ENCODE data around the gene GCLM.
"Not testable (repeated sequence)": the region's sequence is repeated elsewhere in the genome, so short reads cannot be mapped to it uniquely, and the experiment has no call there.

GCLM gene

GRCh38 chr1:93910880-93911279, 1.6 kb upstream of the GCLM start:
- H3K9me3 ChIP-seq (ENCODE audit: low read length); H3K27ac ChIP-seq (ENCODE audit: low read depth, low read length); H3K27me3 ChIP-seq (ENCODE audit: control insufficient read depth in 1 of 2, insufficient read depth in 2 of 2, low read length in 2 of 2); H3K36me3 ChIP-seq (ENCODE audit: insufficient read depth, low read length); H3K4me3 ChIP-seq (ENCODE audit: low read depth in 1 of 2, low read length in 2 of 2); H3K9ac ChIP-seq (ENCODE audit: low read length): not testable (repeated sequence)
- H3K4me1 ChIP-seq (ENCODE audit: insufficient read depth, low read length) = peaks cover 14% of the 10 kb centered on the region

- peak overlapping the region; percentile 71 for H3K27ac ChIP-seq (ENCODE audit: low read depth, low read length)
Observed at GRCh38 chr1:93910305-93910704, 1.1 kb upstream of the GCLM start.

GRCh38 chr1:93908394-93909145, 660 bp downstream of the GCLM start:
- Histone ChIP-seq H3K9ac (ENCODE audit: low read length) (peak overlapping the region; percentile 29), H3K4me1 (ENCODE audit: insufficient read depth, low read length) (peaks cover 14% of the 10 kb centered on the region), H3K27ac (ENCODE audit: low read depth, low read length) (peak overlapping the region; percentile 21), H3K27me3 (ENCODE audit: control insufficient read depth in 1 of 2, insufficient read depth in 2 of 2, low read length in 2 of 2) (no peaks in the 10 kb centered on the region), H3K4me3 (ENCODE audit: low read depth in 1 of 2, low read length in 2 of 2) (peak overlapping the region; percentile 74 to 81), H3K9me3 (ENCODE audit: low read length) (no peaks in the 10 kb centered on the region), H3K36me3 (ENCODE audit: insufficient read depth, low read length) (no peaks in the 10 kb centered on the region)

More at GRCh38 chr1:93910305-93910704, 1.1 kb upstream of the GCLM start:
- no peaks in the 10 kb centered on the region for H3K27me3 ChIP-seq (ENCODE audit: control insufficient read depth in 1 of 2, insufficient read depth in 2 of 2, low read length in 2 of 2)
- H3K9ac ChIP-seq (ENCODE audit: low read length) = no peak overlapping the region
- H3K36me3 ChIP-seq (ENCODE audit: insufficient read depth, low read length) = no peaks in the 10 kb centered on the region
- no peaks in the 10 kb centered on the region for H3K9me3 ChIP-seq (ENCODE audit: low read length)
- H3K4me3 ChIP-seq (ENCODE audit: low read depth in 1 of 2, low read length in 2 of 2) = no peak overlapping the region
- H3K4me1 ChIP-seq (ENCODE audit: insufficient read depth, low read length) = peaks cover 14% of the 10 kb centered on the region

GRCh38 chr1:93907718-93908117, 1.5 kb downstream of the GCLM start:
- Histone ChIP-seq H3K9ac (ENCODE audit: low read length) (no peak overlapping the region), H3K36me3 (ENCODE audit: insufficient read depth, low read length) (no peaks in the 10 kb centered on the region), H3K27ac (ENCODE audit: low read depth, low read length) (no peak overlapping the region), H3K27me3 (ENCODE audit: control insufficient read depth in 1 of 2, insufficient read depth in 2 of 2, low read length in 2 of 2) (no peaks in the 10 kb centered on the region), H3K4me1 (ENCODE audit: insufficient read depth, low read length) (peaks cover 14% of the 10 kb centered on the region), H3K9me3 (ENCODE audit: low read length) (no peaks in the 10 kb centered on the region), H3K4me3 (ENCODE audit: low read depth in 1 of 2, low read length in 2 of 2) (no peak overlapping the region)

- no peaks in the 10 kb centered on the region for H3K9me3 ChIP-seq (ENCODE audit: low read length)
- H3K27ac ChIP-seq (ENCODE audit: low read depth, low read length) = no peak overlapping the region
- H3K4me3 ChIP-seq (ENCODE audit: low read depth in 1 of 2, low read length in 2 of 2) = no peak overlapping the region
Observed at GRCh38 chr1:93906480-93906879, 2.8 kb downstream of the GCLM start.

GRCh38 chr1:93905734-93906133, 3.5 kb downstream of the GCLM start:
- no peak overlapping the region for H3K27ac ChIP-seq (ENCODE audit: low read depth, low read length)
- H3K9ac ChIP-seq (ENCODE audit: low read length) = no peak overlapping the region
- H3K4me1 ChIP-seq (ENCODE audit: insufficient read depth, low read length) = peaks cover 14% of the 10 kb centered on the region

More at GRCh38 chr1:93906480-93906879, 2.8 kb downstream of the GCLM start:
- no peaks in the 10 kb centered on the region for H3K27me3 ChIP-seq (ENCODE audit: control insufficient read depth in 1 of 2, insufficient read depth in 2 of 2, low read length in 2 of 2)
- no peak overlapping the region for H3K9ac ChIP-seq (ENCODE audit: low read length)
- no peaks in the 10 kb centered on the region for H3K36me3 ChIP-seq (ENCODE audit: insufficient read depth, low read length)
- peaks cover 14% of the 10 kb centered on the region for H3K4me1 ChIP-seq (ENCODE audit: insufficient read depth, low read length)

GRCh38 chr1:93905051-93905450, 4.2 kb downstream of the GCLM start:
- no peaks in the 10 kb centered on the region for H3K9me3 ChIP-seq (ENCODE audit: low read length)
- H3K9ac ChIP-seq (ENCODE audit: low read length) = no peak overlapping the region
- H3K27ac ChIP-seq (ENCODE audit: low read depth, low read length) = no peak overlapping the region
- H3K4me3 ChIP-seq (ENCODE audit: low read depth in 1 of 2, low read length in 2 of 2) = no peak overlapping the region
- no peaks in the 10 kb centered on the region for H3K27me3 ChIP-seq (ENCODE audit: control insufficient read depth in 1 of 2, insufficient read depth in 2 of 2, low read length in 2 of 2)
- peaks cover 14% of the 10 kb centered on the region for H3K4me1 ChIP-seq (ENCODE audit: insufficient read depth, low read length)
- H3K36me3 ChIP-seq (ENCODE audit: insufficient read depth, low read length) = peaks cover 8% of the 10 kb centered on the region

More at GRCh38 chr1:93905734-93906133, 3.5 kb downstream of the GCLM start:
- H3K36me3 ChIP-seq (ENCODE audit: insufficient read depth, low read length) = peaks cover 7% of the 10 kb centered on the region
- no peaks in the 10 kb centered on the region for H3K9me3 ChIP-seq (ENCODE audit: low read length)
- no peak overlapping the region for H3K4me3 ChIP-seq (ENCODE audit: low read depth in 1 of 2, low read length in 2 of 2)
- H3K27me3 ChIP-seq (ENCODE audit: control insufficient read depth in 1 of 2, insufficient read depth in 2 of 2, low read length in 2 of 2) = no peaks in the 10 kb centered on the region

- Histone ChIP-seq H3K27ac (ENCODE audit: low read depth, low read length) (no peak overlapping the region), H3K9ac (ENCODE audit: low read length) (no peak overlapping the region), H3K4me1 (ENCODE audit: insufficient read depth, low read length) (peaks cover 14% of the 10 kb centered on the region), H3K36me3 (ENCODE audit: insufficient read depth, low read length) (peaks cover 8% of the 10 kb centered on the region), H3K4me3 (ENCODE audit: low read depth in 1 of 2, low read length in 2 of 2) (no peak overlapping the region), H3K9me3 (ENCODE audit: low read length) (no peaks in the 10 kb centered on the region), H3K27me3 (ENCODE audit: control insufficient read depth in 1 of 2, insufficient read depth in 2 of 2, low read length in 2 of 2) (no peaks in the 10 kb centered on the region)
Observed at GRCh38 chr1:93904228-93904627, 5.0 kb downstream of the GCLM start.

- no peaks in the 10 kb centered on the region for H3K9me3 ChIP-seq (ENCODE audit: low read length)
- H3K27ac ChIP-seq (ENCODE audit: low read depth, low read length) = no peak overlapping the region
- H3K36me3 ChIP-seq (ENCODE audit: insufficient read depth, low read length) = peaks cover 14% of the 10 kb centered on the region
- H3K4me1 ChIP-seq (ENCODE audit: insufficient read depth, low read length) = no peaks in the 10 kb centered on the region
- no peak overlapping the region for H3K9ac ChIP-seq (ENCODE audit: low read length)
- H3K4me3 ChIP-seq (ENCODE audit: low read depth in 1 of 2, low read length in 2 of 2) = no peak overlapping the region
- H3K27me3 ChIP-seq (ENCODE audit: control insufficient read depth in 1 of 2, insufficient read depth in 2 of 2, low read length in 2 of 2) = no peaks in the 10 kb centered on the region
Observed at GRCh38 chr1:93900723-93901504, 8.3 kb downstream of the GCLM start.

GRCh38 chr1:93899543-93900207, 9.6 kb downstream of the GCLM start:
- no peaks in the 10 kb centered on the region for H3K27me3 ChIP-seq (ENCODE audit: control insufficient read depth in 1 of 2, insufficient read depth in 2 of 2, low read length in 2 of 2)
- no peak overlapping the region for H3K4me3 ChIP-seq (ENCODE audit: low read depth in 1 of 2, low read length in 2 of 2)
- H3K4me1 ChIP-seq (ENCODE audit: insufficient read depth, low read length) = no peaks in the 10 kb centered on the region
- H3K9ac ChIP-seq (ENCODE audit: low read length) = no peak overlapping the region
- H3K27ac ChIP-seq (ENCODE audit: low read depth, low read length) = no peak overlapping the region
- H3K36me3 ChIP-seq (ENCODE audit: insufficient read depth, low read length) = peaks cover 14% of the 10 kb centered on the region
- H3K9me3 ChIP-seq (ENCODE audit: low read length) = no peaks in the 10 kb centered on the region

- Histone ChIP-seq H3K4me1 (ENCODE audit: insufficient read depth, low read length) (no peaks in the 10 kb centered on the region), H3K27ac (ENCODE audit: low read depth, low read length) (no peak overlapping the region), H3K4me3 (ENCODE audit: low read depth in 1 of 2, low read length in 2 of 2) (no peak overlapping the region), H3K9me3 (ENCODE audit: low read length) (no peaks in the 10 kb centered on the region), H3K27me3 (ENCODE audit: control insufficient read depth in 1 of 2, insufficient read depth in 2 of 2, low read length in 2 of 2) (no peaks in the 10 kb centered on the region), H3K9ac (ENCODE audit: low read length) (no peak overlapping the region), H3K36me3 (ENCODE audit: insufficient read depth, low read length) (peaks cover 12% of the 10 kb centered on the region)
Observed at GRCh38 chr1:93888900-93889299, 20.3 kb downstream of the GCLM start.
